ENCODE data around the gene MACROD2. TPM values are rescaled to one million over a fixed set of nuclear protein-coding genes. Genes with fewer than 3 reads are reported as not detected.

MACROD2 gene
- polyA plus RNA-seq, 1 donor (not counting 4 experiments of a cell fraction or from before 2014, with no cell fraction given) = 0.71 TPM

DNA sequence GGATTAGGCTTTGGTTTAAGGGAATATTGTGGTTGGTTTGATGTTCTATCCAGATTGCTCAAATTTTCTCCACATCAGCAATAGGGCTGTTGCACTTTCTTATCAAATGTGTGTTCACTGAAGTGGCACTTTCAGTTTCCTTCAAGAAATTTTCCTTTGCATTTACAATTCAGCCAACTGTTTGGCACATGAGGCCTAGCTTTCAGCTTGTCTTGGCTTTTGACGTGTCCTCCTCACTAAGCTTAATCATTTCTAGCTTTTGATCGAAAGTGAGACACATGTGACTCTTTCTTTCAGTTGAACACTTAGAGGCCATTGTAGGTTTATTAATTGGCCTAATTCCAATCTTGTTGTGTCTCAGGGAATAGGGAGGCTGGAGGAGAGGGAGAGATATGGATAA, 237.3 kb downstream of the MACROD2 start:
- dilution Hi-C loops (cut with MboI; ENCODE audit: extremely low pct_ligation_motif_present, low sequenced_read_pairs) = no loop called here
- H3K9ac ChIP-seq (ENCODE audit: control insufficient read depth, extremely low read depth, insufficient read depth, low read length) = no peak overlapping the region
- no peaks in the 10 kb centered on the region for H3K9me1 ChIP-seq (ENCODE audit: control insufficient read depth, extremely low read depth, insufficient read depth, low read length)
- no peak overlapping the region for H3K4me3 ChIP-seq (ENCODE audit: control insufficient read depth in 2 of 3, extremely low read depth in 1 of 3, insufficient read depth in 2 of 3, low read depth in 1 of 3, low read length in 3 of 3)
- no peak for DNase-seq (ENCODE audit: low read depth, low spot score)
- TF ChIP-seq, protein P1, sequence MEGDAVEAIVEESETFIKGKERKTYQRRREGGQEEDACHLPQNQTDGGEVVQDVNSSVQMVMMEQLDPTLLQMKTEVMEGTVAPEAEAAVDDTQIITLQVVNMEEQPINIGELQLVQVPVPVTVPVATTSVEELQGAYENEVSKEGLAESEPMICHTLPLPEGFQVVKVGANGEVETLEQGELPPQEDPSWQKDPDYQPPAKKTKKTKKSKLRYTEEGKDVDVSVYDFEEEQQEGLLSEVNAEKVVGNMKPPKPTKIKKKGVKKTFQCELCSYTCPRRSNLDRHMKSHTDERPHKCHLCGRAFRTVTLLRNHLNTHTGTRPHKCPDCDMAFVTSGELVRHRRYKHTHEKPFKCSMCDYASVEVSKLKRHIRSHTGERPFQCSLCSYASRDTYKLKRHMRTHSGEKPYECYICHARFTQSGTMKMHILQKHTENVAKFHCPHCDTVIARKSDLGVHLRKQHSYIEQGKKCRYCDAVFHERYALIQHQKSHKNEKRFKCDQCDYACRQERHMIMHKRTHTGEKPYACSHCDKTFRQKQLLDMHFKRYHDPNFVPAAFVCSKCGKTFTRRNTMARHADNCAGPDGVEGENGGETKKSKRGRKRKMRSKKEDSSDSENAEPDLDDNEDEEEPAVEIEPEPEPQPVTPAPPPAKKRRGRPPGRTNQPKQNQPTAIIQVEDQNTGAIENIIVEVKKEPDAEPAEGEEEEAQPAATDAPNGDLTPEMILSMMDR (optimal IDR thresholded peaks at IDR 0.05 in 1 of 3, IDR thresholded peaks at IDR 0.05 in 1 of 3, conservative IDR thresholded peaks at IDR 0.05 in 1 of 3; ENCODE audit: extremely low read depth in 1 of 3, insufficient read depth in 2 of 3, low read length in 3 of 3) = no peak
- TF ChIP-seq EZH2 (IDR thresholded peaks at IDR 0.05; ENCODE audit: low read length) = no peak
- no peak overlapping the region for H3K4me2 ChIP-seq (ENCODE audit: control insufficient read depth, extremely low read depth, insufficient read depth, low read depth, low read length)
- no peak overlapping the region for H2AFZ ChIP-seq (ENCODE audit: control insufficient read depth, low read length)
- H3K79me2 ChIP-seq (ENCODE audit: control insufficient read depth, insufficient read depth, low read length) = no peaks in the 10 kb centered on the region
- no peak for FAIRE-seq
- no peaks in the 10 kb centered on the region for H3K27me3 ChIP-seq (ENCODE audit: control insufficient read depth, extremely low read depth, insufficient read depth, low read length)
- H3K36me3 ChIP-seq (ENCODE audit: control insufficient read depth in 2 of 2, extremely low read depth in 1 of 2, insufficient read depth in 2 of 2, low read length in 2 of 2) = no peaks in the 10 kb centered on the region
- H3K27ac ChIP-seq (ENCODE audit: control insufficient read depth, insufficient read depth, low read length) = no peak overlapping the region
- H3K4me1 ChIP-seq (ENCODE audit: control insufficient read depth, extremely low read depth, insufficient read depth, low read length) = peaks cover 10% of the 10 kb centered on the region
- H3K9me3 ChIP-seq (ENCODE audit: control insufficient read depth, low read depth, low read length) = no peaks in the 10 kb centered on the region
- H4K20me1 ChIP-seq (ENCODE audit: control insufficient read depth, extremely low read depth, insufficient read depth, low read length) = no peaks in the 10 kb centered on the region

DNA sequence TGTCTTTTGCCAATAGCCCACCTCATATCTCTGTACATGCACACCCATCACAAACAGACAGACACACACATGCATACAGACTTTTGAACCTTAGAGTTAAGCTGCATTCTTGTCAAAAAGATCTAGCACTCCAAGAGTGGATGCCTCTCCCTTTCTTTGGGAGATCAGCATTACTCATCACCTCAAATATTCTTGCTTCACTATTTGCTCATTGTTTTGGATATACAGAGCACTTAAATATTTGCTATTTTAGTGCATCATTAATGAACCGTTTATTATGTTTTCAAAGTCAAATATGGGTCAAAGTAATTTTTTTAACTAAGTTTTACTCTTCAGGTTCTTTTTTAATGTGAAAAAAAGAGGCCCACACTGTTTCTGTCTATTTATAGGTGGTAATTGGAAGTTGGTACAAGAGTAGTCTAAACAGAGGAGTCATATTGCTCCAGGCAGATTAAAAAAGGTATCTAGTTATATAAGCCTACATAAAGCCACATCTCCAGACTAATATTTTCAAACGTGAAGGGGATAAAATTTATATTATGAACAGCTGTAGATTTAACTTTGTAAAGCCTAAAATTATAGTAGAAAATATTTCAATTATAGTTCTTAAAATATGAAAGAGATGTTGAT, 239.5 kb downstream of the MACROD2 start:
- DNase-seq (ENCODE audit: low read depth, low spot score) (peak; percentile 21), FAIRE-seq (peak; percentile 62)
- H3K27ac ChIP-seq (ENCODE audit: control insufficient read depth, insufficient read depth, low read length) = peak overlapping the region; percentile 48

More for the DNA sequence above, 239.5 kb downstream of the MACROD2 start:
- H3K4me3 ChIP-seq (ENCODE audit: control insufficient read depth in 2 of 3, extremely low read depth in 1 of 3, insufficient read depth in 2 of 3, low read depth in 1 of 3, low read length in 3 of 3) = no peak overlapping the region
- no peak overlapping the region for H3K9ac ChIP-seq (ENCODE audit: control insufficient read depth, extremely low read depth, insufficient read depth, low read length)
- H3K9me3 ChIP-seq (ENCODE audit: control insufficient read depth, low read depth, low read length) = no peaks in the 10 kb centered on the region
- no peak overlapping the region for H2AFZ ChIP-seq (ENCODE audit: control insufficient read depth, low read length)
- H3K79me2 ChIP-seq (ENCODE audit: control insufficient read depth, insufficient read depth, low read length) = no peaks in the 10 kb centered on the region
- TF ChIP-seq, protein P1 (optimal IDR thresholded peaks at IDR 0.05 in 1 of 3, IDR thresholded peaks at IDR 0.05 in 1 of 3, conservative IDR thresholded peaks at IDR 0.05 in 1 of 3; ENCODE audit: extremely low read depth in 1 of 3, insufficient read depth in 2 of 3, low read length in 3 of 3) = no peak
- no peak for TF ChIP-seq EZH2 (IDR thresholded peaks at IDR 0.05; ENCODE audit: low read length)
- H3K4me2 ChIP-seq (ENCODE audit: control insufficient read depth, extremely low read depth, insufficient read depth, low read depth, low read length) = no peak overlapping the region
- peaks cover 10% of the 10 kb centered on the region for H3K4me1 ChIP-seq (ENCODE audit: control insufficient read depth, extremely low read depth, insufficient read depth, low read length)
- no peaks in the 10 kb centered on the region for H3K9me1 ChIP-seq (ENCODE audit: control insufficient read depth, extremely low read depth, insufficient read depth, low read length)
- H3K36me3 ChIP-seq (ENCODE audit: control insufficient read depth in 2 of 2, extremely low read depth in 1 of 2, insufficient read depth in 2 of 2, low read length in 2 of 2) = no peaks in the 10 kb centered on the region
- dilution Hi-C loops (cut with MboI; ENCODE audit: extremely low pct_ligation_motif_present, low sequenced_read_pairs) = no loop called here
- H3K27me3 ChIP-seq (ENCODE audit: control insufficient read depth, extremely low read depth, insufficient read depth, low read length) = no peaks in the 10 kb centered on the region
- no peaks in the 10 kb centered on the region for H4K20me1 ChIP-seq (ENCODE audit: control insufficient read depth, extremely low read depth, insufficient read depth, low read length)
